GM12878 (cell line): Measurements from ENCODE around the gene LSAMP.

Experiments
- BMI1 ChIP-seq: fragments of 450-650 bp; IDR thresholded peaks from 2 replicates; pipeline ENCODE4 v1.6.1; 2016; ENCODE audit warnings: mild to moderate bottlenecking, moderate library complexity, borderline replicate concordance
- EP300 ChIP-seq, 2 experiments: fragments of 150-350 bp in 1 of 2; IDR thresholded peaks; 2 replicates each; pipeline ENCODE4 v1.6.1; 2011 to 2012; ENCODE audit warnings: low read depth in 2 of 2, low read length in 2 of 2, borderline replicate concordance in 1 of 2, improper control_type of control experiment in 1 of 2, inconsistent platforms in 1 of 2; ENCODE audit not compliant: control insufficient read depth in 1 of 2
- KAT2A ChIP-seq: conservative IDR thresholded peaks from 2 replicates; pipeline ENCODE4 v1.6.1; 2011; ENCODE audit warnings: low read depth, low read length; ENCODE audit not compliant: control insufficient read depth
- RAD21 ChIP-seq: IDR thresholded peaks from 2 replicates; pipeline ENCODE4 v1.6.1; 2011; ENCODE audit warnings: mild to moderate bottlenecking, low read depth, low read length, moderate library complexity; ENCODE audit not compliant: insufficient read depth
- TF ChIP-seq, protein P1 (sequence below), 3 experiments: IDR thresholded peaks in 2 of 3; conservative IDR thresholded peaks in 1 of 3; 2 replicates each; pipeline ENCODE4 v1.5.1; 2011; ENCODE audit warnings: low read depth in 3 of 3, low read length in 3 of 3, mild to moderate bottlenecking in 3 of 3, control low read depth in 2 of 3, moderate library complexity in 2 of 3, inconsistent platforms in 1 of 3, mixed read lengths in 1 of 3; ENCODE audit not compliant: control insufficient read depth in 2 of 3, insufficient read depth in 1 of 3; ENCODE audit errors: extremely low read depth in 1 of 3
- TF ChIP-seq, protein P2 (sequence below): IDR thresholded peaks from 2 replicates; pipeline ENCODE4 v1.6.1; 2012; ENCODE audit warnings: low read depth, low read length, improper control_type of control experiment

GRCh38 chr3:116440196-116440595 is 5.1 kb downstream of the LSAMP start:
- TF ChIP-seq, protein P1, sequence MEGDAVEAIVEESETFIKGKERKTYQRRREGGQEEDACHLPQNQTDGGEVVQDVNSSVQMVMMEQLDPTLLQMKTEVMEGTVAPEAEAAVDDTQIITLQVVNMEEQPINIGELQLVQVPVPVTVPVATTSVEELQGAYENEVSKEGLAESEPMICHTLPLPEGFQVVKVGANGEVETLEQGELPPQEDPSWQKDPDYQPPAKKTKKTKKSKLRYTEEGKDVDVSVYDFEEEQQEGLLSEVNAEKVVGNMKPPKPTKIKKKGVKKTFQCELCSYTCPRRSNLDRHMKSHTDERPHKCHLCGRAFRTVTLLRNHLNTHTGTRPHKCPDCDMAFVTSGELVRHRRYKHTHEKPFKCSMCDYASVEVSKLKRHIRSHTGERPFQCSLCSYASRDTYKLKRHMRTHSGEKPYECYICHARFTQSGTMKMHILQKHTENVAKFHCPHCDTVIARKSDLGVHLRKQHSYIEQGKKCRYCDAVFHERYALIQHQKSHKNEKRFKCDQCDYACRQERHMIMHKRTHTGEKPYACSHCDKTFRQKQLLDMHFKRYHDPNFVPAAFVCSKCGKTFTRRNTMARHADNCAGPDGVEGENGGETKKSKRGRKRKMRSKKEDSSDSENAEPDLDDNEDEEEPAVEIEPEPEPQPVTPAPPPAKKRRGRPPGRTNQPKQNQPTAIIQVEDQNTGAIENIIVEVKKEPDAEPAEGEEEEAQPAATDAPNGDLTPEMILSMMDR (IDR thresholded peaks at IDR 0.05 in 2 of 3, conservative IDR thresholded peaks at IDR 0.05 in 1 of 3; ENCODE audit: control insufficient read depth in 2 of 3, extremely low read depth in 1 of 3, insufficient read depth in 1 of 3, low read depth in 3 of 3, low read length in 3 of 3): no peak
- TF ChIP-seq RAD21 (no peak), KAT2A (no peak), BMI1 (no peak), EP300 (IDR thresholded peaks at IDR 0.05; ENCODE audit: borderline replicate concordance in 1 of 2, control insufficient read depth in 1 of 2, low read depth in 2 of 2, low read length in 2 of 2) (peak in 1 of 2 experiments; percentile 19; a peak in 2 of 4 replicates)
- TF ChIP-seq, protein P2, sequence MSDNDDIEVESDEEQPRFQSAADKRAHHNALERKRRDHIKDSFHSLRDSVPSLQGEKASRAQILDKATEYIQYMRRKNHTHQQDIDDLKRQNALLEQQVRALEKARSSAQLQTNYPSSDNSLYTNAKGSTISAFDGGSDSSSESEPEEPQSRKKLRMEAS: no peak
